HG02981 (cell line): Measurements from ENCODE around the gene NCAPH2.

Experiments used
- ATAC-seq: cut with Tn5 transposase; IDR thresholded peaks from one replicate; pipeline ENCODE4 v1.9.1; 2021; ENCODE audit warnings: mild to moderate bottlenecking, moderate library complexity; ENCODE audit not compliant: unreplicated experiment

NCAPH2 gene

GRCh38 chr22:50488886-50489285 is 19.1 kb upstream of the NCAPH2 start:
- ATAC-seq: no peak

DNA sequence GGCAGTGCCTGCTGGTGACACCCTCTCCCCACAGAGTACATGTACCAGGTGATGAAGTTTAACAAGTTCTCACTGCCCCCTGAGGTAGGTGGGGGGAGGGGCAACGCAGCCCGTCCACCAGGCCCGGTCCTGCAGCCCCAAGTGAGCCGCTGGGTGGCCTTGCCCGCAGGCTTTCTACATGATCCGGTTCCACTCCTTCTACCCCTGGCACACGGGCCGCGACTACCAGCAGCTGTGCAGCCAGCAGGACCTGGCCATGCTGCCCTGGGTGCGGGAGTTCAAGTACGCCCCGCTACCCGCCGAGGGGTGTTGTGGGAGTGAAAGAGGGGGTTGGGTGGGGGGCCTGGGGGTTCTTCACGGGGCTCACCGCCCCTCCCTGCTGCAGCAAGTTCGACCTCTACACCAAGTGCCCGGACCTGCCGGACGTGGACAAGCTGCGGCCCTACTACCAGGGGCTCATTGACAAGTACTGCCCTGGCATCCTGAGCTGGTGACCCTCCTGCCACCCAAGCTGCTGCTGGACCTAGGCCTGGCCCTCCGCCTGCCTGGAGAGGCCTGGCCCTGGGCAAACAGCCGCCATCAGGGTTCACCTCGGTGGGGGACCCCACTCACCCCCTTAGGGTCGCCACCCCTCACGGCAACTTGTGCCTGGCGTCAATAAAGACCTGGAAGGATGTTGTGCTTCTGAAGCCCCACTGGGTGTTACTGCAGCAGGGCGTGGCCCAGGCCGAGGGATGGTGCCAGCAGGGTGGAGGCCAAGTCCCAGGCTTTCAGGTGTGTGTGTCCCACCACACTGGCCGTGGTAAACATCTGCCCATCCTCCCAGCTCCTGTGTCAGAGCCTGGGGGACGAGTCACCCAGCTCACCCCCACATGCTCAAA is 18.4 kb upstream of the NCAPH2 start:
- ATAC-seq: no peak

DNA sequence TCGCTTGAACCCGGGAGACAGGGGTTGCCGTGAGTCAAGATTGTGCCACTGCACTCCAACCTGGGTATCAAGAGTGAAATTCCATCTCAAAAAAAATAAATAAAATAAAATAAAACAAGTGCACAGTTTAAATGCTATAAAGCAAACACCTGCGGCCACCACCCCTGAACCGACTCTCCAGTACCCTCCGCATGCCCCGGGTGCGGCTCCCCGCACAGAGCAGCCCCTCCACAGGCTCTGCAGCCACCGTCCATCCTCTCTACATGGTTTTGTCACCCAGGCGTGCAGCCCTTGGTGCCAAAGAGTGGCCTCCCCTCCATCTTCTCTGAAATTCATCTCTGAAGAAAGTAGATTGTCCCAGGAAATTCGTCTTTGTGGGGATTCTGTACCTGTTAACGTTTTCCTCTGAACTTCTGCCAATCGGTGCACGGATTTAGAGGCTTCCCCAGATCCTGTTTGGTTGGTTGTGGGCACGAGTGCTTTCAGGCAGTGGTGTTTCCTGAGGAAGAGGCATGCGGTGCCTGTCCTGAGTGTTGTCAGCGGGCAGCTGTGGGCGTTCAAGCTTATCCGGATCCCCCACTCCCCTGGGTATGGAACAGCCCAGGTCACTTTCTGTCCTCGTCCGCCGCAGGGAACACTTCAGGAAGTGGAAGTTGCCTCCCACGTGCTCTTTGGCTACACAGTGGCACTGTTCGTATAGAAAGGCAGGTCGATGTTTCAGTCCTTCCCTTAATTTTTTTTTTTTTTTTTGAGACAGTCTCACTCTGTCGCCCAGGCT is 17.3 kb upstream of the NCAPH2 start:
- ATAC-seq: no peak

DNA sequence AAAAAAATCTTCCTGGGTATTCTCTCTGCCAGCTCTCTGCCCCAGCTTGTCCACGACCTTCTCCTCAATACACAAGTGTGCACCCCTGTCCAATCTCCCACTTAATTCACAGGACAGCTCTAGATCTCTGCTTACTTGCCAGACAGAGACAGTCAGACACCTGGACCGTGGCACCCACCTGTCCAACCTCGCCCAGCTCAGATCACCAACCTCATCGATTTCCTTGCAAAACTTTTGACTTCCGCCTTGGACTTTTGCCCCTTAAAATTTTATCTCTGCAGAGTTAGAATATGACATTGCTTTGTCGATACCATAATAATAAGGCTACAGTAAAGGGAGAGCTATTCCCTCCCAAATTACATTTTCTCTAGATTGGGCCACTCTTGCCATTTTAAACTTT is 10.9 kb upstream of the NCAPH2 start:
- no peak for ATAC-seq

GRCh38 chr22:50498322-50498890 is 9.6 kb upstream of the NCAPH2 start:
- ATAC-seq: no peak

DNA sequence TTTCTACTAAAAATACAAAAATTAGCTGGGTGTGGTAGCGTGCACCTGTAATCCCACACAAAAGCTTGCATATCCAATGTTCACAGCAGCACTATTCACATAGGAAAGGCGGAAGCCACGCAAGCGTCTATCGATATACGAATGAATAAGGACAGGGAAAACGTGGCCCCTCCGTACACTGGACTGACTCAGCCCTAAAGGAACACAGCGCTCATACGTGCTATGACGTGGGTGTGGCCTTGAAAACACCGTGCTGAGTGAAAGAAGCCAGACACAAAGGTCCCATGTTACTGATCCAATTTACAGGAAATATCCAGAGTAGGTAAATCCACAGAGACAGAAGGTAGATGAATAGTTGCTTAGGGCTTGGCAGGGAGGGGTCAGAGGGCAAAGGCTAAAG is 7.6 kb upstream of the NCAPH2 start:
- no peak for ATAC-seq

GRCh38 chr22:50502096-50502495 is 5.9 kb upstream of the NCAPH2 start:
- no peak for ATAC-seq

- no peak for ATAC-seq
These were observed 5.2 kb upstream of the NCAPH2 start for GRCh38 chr22:50502628-50503474.

DNA sequence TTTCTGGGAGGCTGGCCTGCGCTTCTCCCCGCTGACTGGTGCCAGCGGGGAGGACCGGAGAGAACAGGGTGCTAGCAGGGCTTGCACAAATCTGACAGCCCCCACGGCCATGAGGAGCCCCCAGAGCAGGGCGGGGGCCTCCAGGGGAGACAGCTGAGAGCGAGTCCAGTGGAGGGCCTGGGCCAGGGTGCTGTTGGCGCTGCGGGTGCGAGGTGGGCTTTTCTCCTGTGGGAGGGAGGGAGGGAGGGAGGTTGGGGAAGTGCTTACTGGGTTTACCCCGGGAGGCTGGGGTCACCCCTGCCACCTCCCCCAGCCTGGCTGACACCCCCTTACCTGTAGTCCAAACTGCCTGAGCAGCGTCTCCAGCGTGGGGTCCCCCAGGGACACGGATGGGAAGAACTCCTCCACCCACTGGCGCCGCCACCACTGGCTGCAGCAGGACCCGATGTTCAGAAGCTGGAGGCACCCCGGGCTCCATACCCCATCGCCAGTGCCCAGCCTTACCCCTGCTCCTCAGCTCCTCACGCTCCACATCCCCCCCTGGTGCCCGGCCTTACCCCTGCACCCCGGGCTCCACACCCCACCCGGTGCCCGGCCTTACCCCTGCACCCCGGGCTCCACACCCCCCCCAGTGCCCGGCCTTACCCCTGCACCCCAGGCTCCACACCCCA is 4.4 kb upstream of the NCAPH2 start:
- ATAC-seq: no peak

GRCh38 chr22:50504369-50505211 is 3.4 kb upstream of the NCAPH2 start:
- ATAC-seq: no peak

GRCh38 chr22:50505276-50505775 is 2.7 kb upstream of the NCAPH2 start:
- ATAC-seq: no peak

GRCh38 chr22:50505776-50506610 is 2.0 kb upstream of the NCAPH2 start:
- ATAC-seq: no peak

- ATAC-seq: peak; percentile 9
These were observed 1.2 kb upstream of the NCAPH2 start for GRCh38 chr22:50506611-50507420.

GRCh38 chr22:50507421-50507990 is 518 bp upstream of the NCAPH2 start, which contains the start of gene LMF2:
Gene LMF2 (minus strand): TSS chr22:50507702. CDS start chr22:50507675, 27 bp downstream.
- peak; percentile 46 for ATAC-seq

DNA sequence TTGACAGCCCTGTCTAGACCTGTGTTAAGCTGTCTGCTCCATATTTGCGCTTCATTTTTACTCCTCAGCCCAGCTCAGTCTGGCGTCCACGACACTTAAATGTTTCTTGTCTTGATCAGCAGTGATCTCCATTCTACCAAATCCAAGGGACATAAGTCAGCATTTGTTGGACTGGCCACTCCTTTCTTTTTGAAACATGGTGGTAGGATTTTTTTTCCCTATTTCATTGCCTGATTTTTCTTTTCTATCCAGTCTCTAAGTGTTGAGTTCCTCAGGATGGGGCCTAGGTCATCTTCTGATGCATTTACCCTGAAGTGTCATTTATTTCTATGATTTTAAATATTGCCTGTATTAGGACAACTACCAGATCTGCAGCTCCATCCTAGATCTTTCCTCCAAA is 873 bp downstream of the NCAPH2 start:
- no peak for ATAC-seq

DNA sequence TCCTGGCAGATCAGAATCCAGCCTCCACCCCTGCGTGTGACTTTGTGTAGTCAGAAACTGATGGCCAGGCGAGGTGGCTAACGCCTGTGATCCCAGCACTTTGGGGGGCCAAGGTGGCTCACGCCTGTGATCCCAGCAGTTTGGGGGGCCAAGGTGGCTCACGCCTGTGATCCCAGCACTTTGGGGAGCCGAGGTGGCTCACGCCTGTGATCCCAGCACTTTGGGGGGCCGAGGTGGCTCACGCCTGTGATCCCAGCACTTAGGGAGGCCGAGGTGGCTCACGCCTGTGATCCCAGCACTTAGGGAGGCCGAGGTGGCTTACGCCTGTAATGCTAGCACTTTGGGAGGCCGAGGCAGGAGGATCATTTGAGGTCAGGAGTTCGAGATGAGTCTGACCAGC is 5.2 kb downstream of the NCAPH2 start:
- ATAC-seq: no peak

DNA sequence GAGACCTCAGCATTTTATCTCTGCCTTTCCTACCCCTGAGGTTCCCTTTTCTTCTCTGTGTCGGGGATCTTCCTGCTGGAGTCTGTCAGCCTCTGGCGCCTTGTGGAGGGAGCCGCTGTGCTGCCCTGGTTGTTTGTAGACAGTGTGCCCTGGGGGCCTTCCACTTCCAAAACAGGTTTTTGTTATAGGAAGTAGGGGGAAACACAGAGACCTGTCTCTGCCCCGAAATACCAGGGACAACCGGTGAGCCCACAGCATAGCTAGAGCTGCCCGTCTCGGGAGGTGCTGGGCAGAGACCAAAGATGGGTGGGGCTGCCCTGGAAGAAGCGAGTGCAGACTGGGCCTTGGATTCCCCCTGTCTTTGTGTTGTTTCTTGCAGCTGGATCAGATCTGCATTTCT is 8.0 kb downstream of the NCAPH2 start:
- ATAC-seq: no peak
